ENCODE data around the gene PPFIA1.
"Not testable (repeated sequence)": the region's sequence is repeated elsewhere in the genome, so short reads cannot be mapped to it uniquely, and the experiment has no call there.

Gene PPFIA1

DNA sequence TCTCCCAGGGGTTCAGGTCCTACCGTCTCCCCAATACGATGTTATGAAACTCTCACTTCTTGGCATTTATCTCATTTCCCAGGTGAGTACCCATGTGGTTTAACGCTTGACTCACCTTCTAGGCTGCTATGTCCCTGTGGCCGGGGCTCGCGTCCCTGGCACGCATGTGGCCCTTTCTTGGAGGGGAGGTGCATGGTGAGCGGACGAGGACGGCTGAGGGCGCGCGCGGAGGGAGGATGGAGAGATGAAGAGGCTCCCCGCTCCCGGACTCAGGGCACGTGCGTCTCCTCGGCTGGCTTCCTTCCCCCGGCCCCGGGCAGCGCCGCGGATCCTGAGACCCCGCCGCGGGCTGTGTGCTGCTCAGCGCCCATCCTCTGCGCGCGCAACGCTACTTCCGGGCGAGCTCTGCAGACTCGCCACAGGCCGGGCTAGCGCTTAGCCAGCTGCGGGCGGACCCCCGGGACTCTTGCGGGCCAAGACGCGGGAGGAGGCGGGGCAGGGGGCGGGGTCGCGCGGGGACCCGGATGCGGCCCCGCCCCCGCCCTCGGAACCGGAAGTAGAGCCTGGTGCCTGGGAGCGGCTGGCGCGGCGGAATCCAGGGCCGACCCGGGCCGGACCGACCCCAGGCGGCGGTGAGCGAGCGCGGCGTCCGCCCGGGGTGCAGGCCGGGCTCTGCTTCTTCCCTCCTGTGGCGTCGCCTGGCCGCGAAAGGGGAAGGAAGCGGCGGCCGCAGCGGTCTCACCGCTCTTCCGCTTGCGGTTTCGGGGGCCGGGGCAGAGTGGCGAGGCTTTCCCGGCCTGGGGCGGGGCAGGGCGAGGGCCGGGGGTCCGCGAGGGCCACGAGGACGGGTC lies 127.7 kb downstream of the PPFIA1 start, which contains the start of gene CTTN:
Gene CTTN (plus strand): TSS at position 547 of the 851 bp plus-strand sequence. CDS start 8,769 bp downstream, outside the sequence.
- peak; percentile 77 for DNase-seq

DNA sequence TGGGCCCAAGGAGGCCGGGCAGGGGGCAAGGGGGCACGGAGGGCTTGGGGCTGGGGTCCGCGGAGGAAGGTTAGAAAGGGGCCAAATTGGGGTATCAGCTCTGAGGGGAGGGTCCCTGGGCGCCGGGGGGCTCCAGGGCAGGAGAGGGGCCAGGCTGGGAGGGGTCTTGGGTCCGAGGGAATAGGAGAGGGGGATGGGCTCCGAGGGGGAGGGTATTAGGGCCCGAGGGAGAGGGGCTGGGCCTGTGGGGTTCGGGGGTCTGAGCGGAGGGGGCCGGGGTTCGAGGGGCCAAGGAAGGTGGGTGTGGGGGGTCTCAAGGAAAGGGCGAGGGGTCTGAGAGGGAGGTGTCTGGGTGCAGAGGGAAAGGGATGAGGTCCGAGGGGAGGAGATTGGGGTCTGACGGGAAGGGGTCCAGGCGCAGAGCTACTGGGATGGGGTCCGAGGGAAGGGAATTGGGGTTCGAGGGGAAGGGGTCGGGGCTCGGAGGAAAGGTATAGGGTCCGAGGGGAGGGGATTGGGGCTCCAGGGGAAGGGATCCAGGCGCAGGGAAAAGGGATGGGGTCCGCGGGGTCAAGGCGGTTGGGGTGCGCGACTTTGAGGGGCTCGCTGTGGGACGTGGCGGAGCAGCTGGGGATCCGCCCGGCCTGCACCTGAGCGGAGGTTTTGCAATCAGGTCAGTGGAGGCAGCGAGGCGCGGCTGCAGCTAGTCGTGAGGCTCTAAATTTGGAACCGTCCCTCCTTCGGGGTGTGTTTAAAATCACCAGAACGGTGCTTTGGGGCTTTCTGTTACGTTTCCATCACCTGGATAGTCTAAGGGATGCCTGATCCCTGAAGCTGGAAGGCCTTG lies 128.6 kb downstream of the PPFIA1 start:
- DNase-seq, result no peak

DNA sequence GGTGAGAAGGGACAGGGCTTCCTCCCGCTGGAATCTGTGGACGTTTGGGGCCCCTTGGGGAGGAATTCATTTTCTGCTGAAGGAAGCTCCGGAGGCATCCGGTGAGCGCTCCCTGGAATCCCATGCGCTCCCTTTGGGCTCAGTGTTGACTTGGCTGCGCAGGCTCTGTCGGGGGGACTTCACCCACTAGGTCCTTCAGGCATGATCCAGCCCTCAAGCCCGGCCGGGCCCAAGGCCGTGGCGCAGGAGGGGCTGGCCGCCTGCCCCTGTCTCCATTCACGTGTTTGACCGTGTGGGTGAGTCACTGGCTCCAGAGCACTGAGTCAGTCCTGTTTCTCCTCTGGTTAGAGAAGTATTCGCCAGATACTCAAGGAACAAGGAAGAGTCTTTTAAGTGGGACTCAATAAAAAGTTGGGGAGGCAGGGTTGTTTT lies 129.2 kb downstream of the PPFIA1 start:
- peak; percentile 94 for DNase-seq

- DNase-seq, result no peak
These were observed 130.2 kb downstream of the PPFIA1 start for GRCh38 chr11:70400643-70401042.

- DNase-seq, result no peak
These were observed 131.5 kb downstream of the PPFIA1 start for GRCh38 chr11:70402016-70402415.

GRCh38 chr11:70402685-70403084 lies 132.2 kb downstream of the PPFIA1 start:
- no peak for DNase-seq

DNA sequence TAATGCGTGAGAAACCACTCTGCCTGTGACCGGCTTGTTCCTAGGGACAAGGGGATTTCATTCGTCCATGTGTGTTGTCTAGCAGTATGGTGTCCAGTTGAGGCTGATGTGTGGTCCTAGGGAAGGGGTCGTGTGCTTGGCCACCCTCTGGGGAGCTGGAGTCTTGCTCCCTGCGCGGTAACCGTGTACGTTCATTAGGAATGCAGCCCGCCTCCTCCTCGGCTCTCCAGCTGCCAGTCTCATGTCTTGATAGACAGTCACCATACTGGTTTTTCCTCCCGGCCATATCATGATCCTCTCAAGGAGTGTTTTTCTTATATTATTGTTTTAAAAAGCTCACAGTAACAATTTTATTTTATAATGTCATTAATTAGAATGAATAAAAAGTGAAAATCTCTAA lies 133.8 kb downstream of the PPFIA1 start:
- DNase-seq, result no peak

- DNase-seq, result no peak
These were observed 135.3 kb downstream of the PPFIA1 start for GRCh38 chr11:70405679-70406395.

- no peak for DNase-seq
These were observed 136.6 kb downstream of the PPFIA1 start for GRCh38 chr11:70407121-70407520.

GRCh38 chr11:70407814-70408213 lies 137.3 kb downstream of the PPFIA1 start:
- DNase-seq, result no peak

DNA sequence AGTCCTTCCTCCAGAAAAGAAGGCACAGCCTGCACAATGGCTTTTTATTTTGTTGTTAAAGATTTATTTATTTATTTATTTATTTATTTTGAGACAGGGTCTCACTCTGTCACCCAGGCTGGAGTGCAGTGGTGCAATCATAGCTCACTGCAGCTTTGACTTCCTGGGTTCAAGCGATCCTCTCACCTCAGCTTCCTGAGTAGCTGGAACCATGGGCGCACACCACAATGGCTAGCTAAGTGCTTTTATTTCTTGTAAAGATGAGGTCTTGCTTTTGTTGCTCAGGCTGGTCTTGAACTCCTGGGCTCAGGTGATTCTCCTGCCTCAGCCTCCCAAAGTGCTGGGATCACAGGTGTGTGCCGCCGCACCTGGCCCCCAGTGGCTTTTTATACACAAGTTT lies 137.8 kb downstream of the PPFIA1 start:
- not testable (repeated sequence) for DNase-seq

- no peak for DNase-seq
These were observed 138.9 kb downstream of the PPFIA1 start for GRCh38 chr11:70409437-70409836.

- no peak for DNase-seq
These were observed 139.4 kb downstream of the PPFIA1 start for GRCh38 chr11:70409871-70410270.

GRCh38 chr11:70410276-70411205 lies 140.1 kb downstream of the PPFIA1 start:
- no peak for DNase-seq

DNA sequence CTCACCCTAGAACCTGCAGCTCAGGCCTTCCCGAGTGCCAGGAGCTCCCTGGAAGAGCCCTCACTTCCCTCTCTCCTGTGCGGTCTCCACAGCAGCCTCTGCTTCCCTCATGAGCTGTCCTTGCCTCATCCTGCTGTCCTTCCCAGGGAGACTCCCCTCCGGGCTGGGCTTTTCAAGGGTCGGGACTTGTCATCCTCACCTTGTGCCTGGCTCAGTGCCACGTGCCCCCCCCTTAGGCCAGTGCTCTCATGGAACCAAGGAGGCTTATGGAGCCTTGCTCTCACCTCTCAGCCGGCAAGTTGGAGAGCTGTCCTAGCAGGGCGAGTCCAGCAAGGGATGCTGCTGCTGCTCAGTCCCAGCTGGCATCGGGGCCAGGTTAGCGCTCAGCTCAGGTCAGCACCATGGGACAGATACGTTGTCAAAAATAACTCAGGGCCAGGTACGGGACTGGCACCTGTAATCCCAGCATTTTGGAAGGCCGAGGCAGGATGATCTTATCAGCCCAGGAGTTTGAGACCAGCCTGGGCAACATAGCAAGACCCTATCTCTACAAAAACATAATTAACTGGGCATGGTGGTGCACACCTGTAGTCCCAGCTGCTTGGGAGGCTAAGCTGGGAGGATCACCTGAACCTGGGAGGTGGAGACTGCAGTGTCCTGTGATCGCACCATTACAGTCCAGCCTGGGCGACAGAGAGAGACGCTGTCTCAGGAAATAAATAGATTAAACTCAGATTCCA lies 141.4 kb downstream of the PPFIA1 start:
- no peak for DNase-seq

DNA sequence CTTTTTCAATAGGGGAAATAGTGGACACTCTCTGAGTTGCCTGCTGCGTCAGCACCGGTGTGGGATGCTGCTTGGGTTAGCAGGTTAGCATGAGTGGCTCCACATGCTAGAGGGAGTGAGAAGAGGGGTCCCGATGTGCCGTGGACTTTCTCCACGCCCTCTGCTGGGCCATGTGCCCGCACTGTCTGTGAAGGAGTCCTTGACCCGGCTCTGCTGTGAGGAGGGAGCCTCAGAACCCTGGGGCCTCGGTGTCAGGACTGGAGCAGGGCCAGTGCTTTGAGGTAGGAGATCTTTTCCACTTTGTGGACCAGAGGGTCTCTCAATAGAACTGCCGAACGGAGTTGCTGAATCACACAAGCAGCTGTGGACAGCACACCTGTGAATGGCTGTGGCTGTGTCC lies 142.7 kb downstream of the PPFIA1 start:
- no peak for DNase-seq

DNA sequence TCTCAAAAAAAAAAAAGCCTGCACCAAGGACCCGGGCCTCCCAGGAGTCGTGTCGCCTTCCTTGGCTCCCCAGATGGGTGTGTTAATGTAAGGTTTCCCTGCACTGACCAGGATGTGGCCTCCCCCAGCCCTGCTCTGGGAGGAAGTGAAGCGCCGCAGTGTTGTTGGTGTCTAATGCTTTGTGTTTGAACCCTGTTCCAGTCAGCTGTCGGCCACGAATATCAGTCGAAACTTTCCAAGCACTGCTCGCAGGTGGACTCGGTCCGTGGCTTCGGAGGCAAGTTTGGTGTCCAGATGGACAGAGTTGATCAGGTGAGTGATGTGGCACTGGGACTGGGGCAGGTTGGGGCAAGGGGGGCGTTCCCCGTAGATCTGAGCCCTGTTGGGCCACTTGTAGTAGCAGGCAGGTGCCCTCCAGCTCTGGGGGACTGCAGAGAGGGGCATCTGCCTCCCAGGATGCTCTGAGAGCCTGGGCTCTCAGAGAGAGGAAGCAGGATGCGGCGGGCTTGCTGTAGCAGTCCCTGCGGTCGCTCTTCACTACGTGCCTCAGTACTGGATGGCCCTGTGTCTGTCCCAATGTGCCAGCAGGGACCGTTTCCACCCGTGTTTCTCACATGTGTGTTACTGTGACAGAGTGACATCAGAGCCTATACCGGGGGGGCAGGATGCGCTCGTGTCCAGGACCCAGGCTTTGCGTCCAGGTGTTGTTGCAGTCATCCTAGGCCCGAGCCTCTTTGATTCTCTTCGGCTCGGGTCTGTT lies 144.0 kb downstream of the PPFIA1 start:
- no peak for DNase-seq

- peak; percentile 71 for DNase-seq
These were observed 144.7 kb downstream of the PPFIA1 start for GRCh38 chr11:70415191-70415590.

DNA sequence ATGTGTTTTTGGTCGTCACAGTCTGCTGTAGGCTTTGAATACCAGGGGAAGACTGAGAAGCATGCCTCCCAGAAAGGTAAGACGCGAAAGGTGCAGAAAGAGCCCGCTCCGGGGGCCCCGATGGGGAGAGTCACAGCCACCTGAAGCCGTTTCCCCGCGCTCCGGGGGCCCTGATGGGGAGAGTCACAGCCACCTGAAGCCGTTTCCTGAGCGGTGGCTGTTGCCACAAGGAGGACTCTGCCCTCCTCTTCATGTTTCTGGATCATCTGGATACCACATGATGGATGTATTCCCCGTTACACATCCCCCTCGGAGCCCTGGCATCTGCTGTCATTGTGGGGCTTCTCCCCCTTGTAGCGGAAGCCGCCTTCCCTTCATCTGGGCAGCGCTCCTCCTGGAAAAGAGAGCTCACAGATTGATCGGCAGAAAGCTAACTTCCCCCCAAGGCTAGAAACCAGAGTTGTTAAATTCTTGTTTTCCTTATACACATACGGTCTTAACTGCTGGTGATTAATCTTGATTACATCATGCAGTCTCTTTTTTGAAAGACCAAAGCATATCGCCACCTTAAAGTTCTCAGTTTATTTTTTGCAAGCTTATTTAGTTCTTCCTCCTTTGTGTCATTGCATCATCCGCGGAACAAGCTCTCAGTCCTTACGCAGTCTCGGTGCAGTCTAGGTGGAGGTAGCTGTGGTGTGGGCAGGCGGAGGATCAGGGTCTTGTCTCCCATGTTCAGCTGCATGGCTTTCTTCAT lies 145.3 kb downstream of the PPFIA1 start:
- DNase-seq, result peak; percentile 13

DNA sequence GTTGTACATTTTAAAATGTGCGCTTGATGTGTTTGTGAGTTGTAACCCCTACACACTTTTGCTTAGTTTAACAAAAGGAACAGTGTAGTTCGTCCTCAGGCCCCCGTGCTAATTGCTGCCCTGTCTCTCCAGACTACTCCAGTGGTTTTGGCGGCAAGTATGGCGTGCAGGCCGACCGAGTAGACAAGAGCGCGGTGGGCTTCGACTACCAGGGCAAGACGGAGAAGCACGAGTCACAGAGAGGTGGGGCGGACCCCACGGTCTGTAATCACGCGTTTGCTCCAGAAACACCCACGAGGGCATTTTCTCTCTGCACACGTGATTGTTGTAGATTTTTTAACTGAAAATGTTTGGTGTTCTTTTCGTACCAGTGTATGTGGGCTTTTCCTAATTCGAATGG lies 146.4 kb downstream of the PPFIA1 start:
- no peak for DNase-seq

Data from HCEC 1CT (cell line).